ENCODE results near the gene TMEM141.

The TMEM141 gene

DNA sequence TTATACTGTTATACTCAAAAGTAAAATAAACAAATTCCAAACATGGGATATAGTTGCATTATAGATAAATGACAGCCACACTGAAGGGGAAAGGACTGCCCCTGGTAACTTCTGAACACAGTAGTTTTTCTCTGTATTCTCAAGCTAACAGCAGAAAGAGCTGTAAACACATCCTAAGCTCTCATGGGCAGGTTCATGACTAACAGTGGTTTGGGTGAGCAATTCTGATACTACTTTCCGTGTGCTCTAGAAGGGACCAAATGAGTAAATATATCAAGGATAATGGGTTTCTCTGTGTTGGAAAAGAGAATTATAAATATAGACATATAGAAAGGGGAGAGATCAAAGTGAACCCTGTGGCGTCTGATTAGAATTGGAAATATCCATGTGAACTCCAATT is 40.6 kb upstream of the TMEM141 start:
- TF ChIP-seq GATA2 (IDR thresholded peaks at IDR 0.05; ENCODE audit: low read depth, low read length) (no peak), GATA3 (IDR thresholded peaks at IDR 0.05; ENCODE audit: low read depth, low read length) (no peak)

DNA sequence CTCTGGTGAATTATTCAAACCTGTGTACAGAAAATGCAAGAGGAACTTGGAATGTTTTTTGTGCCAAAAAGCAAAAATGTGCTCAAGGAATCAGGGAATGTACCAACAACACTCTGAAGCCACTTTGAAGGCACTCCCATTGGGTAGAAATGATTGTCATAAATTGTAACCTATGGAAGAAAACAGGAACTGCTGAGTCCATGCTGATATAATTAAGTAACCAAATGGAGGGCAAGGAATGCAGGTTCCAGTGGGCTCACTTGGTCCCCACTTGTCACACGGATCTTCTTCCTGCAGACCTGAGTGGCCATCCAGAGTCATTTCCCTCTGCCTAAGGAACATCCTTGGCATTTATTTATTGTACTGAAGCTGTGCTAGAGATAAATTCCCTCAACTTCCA is 39.9 kb upstream of the TMEM141 start:
- TF ChIP-seq GATA3 (IDR thresholded peaks at IDR 0.05; ENCODE audit: low read depth, low read length), result no peak
- TF ChIP-seq GATA2 (IDR thresholded peaks at IDR 0.05; ENCODE audit: low read depth, low read length), result no peak

DNA sequence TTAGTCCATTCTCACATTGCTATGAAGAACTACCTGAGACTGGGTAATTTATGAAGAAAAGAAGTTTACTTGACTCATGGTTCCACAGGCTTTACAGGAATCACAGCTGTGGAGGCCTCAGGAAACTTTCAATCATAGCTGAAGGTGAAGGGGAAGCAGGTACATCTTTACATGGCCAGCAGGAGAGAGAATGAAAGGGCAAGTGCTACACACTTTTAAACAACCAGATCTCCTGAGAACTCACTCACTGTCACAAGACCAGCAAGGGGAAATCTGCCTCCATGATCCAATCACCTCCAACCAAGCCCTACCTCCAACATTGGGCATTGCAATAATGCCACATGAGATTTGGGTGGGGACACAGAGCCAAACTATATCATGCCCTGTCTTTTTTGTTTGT is 39.3 kb upstream of the TMEM141 start:
- no peak for TF ChIP-seq GATA3 (IDR thresholded peaks at IDR 0.05; ENCODE audit: low read depth, low read length)
- TF ChIP-seq GATA2 (IDR thresholded peaks at IDR 0.05; ENCODE audit: low read depth, low read length), result no peak

DNA sequence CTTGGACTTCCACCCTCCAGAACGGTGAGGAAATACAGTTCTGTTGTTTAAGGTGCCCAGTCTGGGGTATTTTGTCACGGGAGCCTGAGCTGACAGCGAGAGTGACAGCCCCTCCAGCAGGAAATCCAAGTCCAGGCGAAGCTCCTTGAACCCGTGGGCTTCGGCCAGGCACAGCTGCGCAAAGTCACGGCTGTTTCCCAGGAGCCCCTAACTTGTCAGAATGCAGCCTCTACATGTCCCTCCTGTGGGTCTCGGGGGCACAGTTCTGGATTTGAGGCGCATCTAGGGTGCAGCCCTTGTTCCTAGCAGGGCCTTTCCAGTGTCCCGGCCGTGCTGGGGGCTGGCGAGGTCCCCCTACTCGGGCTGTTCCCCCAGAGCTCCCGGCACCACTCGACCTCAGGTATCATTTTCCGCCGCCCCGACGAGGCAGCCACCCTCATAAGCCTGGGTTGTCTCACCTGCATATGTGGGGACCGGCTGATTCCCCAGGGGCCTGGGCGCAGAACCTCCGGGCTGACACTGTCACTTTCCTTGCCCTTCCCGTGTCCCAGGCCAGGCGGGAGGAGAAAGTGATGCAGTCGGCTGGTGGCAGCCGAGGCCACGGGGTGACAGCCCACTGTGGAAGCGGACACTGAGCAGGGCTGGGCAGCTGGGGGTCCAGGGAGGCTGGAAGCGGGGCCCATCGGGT is 37.6 kb upstream of the TMEM141 start:
- no peak for TF ChIP-seq GATA2 (IDR thresholded peaks at IDR 0.05; ENCODE audit: low read depth, low read length)
- TF ChIP-seq GATA3 (IDR thresholded peaks at IDR 0.05; ENCODE audit: low read depth, low read length), result no peak

DNA sequence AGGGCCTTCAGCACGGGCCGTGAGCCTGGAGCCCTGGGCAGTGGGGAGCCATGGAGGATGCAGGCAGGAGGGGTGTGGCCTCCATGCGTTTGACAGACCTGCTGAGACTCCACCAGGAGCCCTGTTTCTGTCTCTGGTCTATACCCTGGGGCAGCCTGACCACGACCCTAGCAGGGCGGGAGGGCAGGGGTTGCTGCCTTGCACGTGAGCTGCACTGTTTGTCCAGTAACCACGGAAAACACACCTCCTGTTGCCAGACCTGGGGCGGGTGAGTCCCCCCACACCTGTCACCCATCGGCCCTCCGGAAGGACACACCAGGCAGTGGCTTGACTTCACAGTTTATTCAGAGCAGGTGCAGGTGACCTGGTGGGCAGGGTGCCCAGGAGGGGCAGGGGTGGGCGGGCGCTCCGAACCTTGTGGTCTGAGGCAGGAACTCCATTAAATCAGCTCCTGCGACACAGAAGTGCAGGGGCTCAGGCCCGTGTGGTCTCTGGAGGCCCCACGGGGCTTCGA is 37.0 kb upstream of the TMEM141 start:
- TF ChIP-seq GATA2 (IDR thresholded peaks at IDR 0.05; ENCODE audit: low read depth, low read length) (no peak), GATA3 (IDR thresholded peaks at IDR 0.05; ENCODE audit: low read depth, low read length) (no peak)

DNA sequence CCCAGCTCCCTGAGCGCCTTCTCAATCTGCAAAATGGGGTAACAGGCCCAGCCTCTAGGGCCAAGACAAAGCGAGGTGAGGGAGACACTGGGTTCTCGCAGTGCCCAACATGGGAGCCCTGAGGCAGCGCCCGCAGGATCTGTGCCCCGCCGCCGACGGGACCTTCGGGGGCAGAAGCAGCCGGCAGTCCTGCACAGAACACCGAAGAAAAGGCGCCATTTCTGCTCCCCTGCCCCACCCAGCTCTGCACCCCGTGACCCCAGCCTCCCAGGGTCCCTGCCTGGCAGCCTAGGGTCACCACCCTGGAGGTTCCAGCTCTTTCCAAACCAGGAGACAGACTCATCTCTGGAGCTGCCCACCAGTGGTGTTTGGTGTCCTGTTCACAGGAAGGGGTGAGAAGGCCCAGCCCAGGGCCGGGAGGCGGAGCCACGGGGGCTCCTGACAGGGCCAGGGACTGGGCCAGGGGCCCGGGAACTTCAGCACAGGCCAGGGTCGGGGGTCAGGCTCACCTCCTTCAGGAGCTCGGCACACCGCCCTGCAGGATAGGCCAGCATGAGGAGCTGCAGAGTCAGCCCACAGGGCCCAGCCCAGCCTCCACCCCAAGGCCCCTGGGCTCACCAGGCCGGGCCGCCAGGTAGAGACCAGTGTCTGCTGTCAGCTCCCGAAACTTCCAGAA is 36.4 kb upstream of the TMEM141 start:
- TF ChIP-seq GATA2 (IDR thresholded peaks at IDR 0.05; ENCODE audit: low read depth, low read length) (no peak), GATA3 (IDR thresholded peaks at IDR 0.05; ENCODE audit: low read depth, low read length) (no peak)

DNA sequence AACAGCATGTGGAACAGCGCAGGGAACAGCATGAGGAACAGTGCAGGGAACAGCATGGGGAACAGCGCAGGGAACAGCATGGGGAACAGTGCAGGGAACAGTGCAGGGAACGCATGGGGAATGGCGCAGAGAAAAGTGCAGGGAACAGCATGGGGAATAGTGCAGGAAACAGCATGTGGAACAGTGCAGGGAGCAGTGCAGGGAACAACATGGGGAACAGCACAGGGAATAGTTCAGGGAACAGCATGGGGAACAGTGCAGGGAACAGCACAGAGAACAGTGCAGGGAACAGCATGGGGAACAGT is 35.1 kb upstream of the TMEM141 start:
- TF ChIP-seq GATA2 (IDR thresholded peaks at IDR 0.05; ENCODE audit: low read depth, low read length) (no peak), GATA3 (IDR thresholded peaks at IDR 0.05; ENCODE audit: low read depth, low read length) (no peak)

DNA sequence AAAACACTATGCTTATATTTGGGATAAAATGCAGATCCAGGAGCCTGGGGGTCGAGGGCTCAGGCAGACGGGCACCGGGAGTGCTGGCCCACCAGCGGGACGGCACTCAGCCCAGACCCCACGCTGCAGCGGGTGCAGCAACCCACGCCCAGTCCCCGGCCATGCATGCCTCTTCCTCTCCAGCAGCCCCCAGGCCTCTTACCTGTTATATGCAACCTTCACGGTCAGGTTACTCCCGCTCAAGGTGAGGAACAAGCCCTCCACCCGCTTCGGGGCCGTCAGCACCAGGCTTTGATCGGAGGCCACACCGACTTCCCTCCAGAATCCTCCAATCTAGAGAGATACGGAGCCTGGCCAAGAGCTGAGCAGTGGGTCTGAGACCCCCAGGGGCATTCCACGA is 34.3 kb upstream of the TMEM141 start:
- no peak for TF ChIP-seq GATA2 (IDR thresholded peaks at IDR 0.05; ENCODE audit: low read depth, low read length)
- no peak for TF ChIP-seq GATA3 (IDR thresholded peaks at IDR 0.05; ENCODE audit: low read depth, low read length)

DNA sequence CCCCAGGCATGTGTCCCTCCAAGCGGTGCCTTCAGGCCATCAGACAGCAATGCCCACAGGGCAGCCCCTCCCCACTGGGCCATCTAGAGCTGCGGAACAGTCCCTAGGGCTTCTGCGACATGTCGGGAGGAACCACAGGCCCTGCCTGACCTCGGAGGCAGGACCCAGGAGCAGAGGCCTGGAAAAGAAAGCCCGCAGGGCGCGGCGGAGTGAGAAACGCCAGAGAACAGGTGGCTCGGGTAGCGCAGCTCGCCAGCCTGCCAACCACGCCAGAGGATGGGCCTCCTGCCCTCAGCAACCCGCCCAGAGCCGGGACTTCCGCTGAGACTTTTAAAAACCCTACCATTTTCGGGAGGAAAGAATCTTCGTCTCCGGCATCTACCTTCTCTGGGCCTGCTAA is 33.8 kb upstream of the TMEM141 start:
- TF ChIP-seq GATA2 (IDR thresholded peaks at IDR 0.05; ENCODE audit: low read depth, low read length) (no peak), GATA3 (IDR thresholded peaks at IDR 0.05; ENCODE audit: low read depth, low read length) (no peak)

DNA sequence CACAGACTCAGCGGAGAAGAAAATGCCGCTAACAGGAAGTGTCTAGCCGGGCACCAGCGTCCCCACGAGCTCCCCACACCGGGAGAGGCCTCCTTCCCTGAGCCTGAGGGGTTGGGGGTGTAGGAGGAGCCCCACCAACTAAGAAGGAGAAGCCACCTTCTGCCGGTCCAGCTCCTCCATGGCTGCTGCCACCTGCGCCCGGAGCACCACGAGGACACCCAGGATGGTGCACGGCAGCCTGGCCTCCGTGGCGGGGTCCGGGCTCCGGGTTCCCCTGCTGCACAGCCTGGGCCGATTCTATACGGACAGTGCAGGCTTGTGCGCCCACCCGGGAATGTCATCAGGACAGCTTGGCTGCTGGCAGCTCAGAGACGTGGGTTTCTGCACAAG is 33.4 kb upstream of the TMEM141 start:
- TF ChIP-seq GATA2 (IDR thresholded peaks at IDR 0.05; ENCODE audit: low read depth, low read length), result no peak
- no peak for TF ChIP-seq GATA3 (IDR thresholded peaks at IDR 0.05; ENCODE audit: low read depth, low read length)

DNA sequence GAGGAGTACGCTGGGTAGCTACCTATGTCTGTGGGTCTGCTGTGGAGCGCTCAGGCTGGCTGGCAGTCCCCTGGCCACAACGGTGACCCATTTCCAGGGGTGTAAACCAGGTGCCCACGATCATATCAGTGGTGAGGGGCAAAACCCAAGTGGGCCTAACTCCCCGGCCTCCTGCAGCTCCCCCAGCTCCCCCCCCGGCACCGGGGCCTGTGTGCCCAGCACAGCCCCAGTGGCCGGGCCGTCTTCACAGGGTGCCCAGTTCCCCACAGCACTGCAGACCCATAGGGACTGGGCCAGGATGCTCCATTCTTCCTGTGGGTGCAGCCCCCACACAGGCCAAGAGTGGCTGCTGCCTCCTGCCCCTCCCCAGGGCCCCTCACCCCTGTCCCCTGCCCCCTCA is 32.1 kb upstream of the TMEM141 start:
- TF ChIP-seq GATA3 (IDR thresholded peaks at IDR 0.05; ENCODE audit: low read depth, low read length), result no peak
- no peak for TF ChIP-seq GATA2 (IDR thresholded peaks at IDR 0.05; ENCODE audit: low read depth, low read length)

DNA sequence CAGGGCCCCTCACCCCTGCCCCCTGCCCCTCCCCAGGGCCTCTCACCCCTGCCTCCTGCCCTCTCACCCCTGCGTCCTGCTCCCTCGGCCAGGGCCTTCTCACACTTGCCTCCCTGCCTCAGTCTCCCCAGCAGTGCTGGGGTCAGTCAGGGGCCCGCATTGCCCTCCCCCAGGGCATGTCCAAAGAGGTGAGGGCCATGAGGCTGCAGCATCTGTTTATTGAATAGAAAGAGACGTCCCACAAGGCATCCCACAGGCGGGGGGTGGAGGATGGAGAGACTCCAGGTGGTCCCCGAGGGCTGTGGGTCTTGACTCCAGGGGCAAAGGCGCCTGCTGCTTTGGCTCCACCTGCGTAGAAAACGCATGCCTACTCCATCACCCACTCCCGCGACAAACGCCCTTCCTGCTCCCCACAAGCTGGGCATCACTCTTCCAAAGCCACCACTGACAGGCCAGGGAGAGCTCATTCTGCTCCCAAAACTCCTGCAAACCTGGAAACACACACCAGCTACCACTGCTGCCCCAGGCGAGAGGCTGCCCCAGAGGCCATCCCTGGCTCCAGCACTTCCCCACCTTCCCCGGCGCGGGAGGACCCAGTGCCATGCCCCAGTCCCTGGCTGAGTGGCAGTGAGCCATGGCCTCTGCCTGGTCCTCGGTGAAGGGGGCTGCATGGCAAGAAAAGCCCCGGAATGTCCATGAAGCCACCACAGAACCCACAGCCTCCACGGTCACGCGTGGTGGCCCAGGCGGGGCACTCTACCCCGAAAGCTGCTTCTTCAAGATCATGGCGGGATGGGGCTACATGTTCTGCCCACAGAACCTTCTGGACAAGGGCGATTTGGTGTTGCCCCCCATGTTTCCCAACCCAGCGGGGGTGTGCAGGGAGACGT is 31.5 kb upstream of the TMEM141 start:
- no peak for TF ChIP-seq GATA2 (IDR thresholded peaks at IDR 0.05; ENCODE audit: low read depth, low read length)
- TF ChIP-seq GATA3 (IDR thresholded peaks at IDR 0.05; ENCODE audit: low read depth, low read length), result no peak

DNA sequence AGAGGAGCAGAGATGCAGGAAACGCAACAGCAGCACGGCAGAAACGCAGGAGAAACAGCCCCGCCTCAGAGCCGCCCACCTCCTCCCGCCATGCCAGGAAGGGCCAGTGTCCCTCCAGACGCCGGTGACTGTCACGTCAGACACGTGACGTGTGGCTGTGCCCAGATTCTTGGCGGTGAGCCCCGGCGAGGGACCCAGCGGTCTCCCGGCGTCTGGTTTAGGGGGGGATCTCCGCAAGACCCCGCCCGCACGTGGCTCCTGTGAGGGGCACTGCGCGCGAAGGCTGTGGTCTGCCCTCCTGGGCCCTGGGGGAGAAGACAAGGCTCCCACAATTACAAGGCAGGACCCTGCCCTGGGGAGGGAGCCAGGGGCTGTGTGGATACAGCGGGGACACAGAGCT is 30.7 kb upstream of the TMEM141 start:
- TF ChIP-seq GATA2 (IDR thresholded peaks at IDR 0.05; ENCODE audit: low read depth, low read length) (no peak), GATA3 (IDR thresholded peaks at IDR 0.05; ENCODE audit: low read depth, low read length) (no peak)

DNA sequence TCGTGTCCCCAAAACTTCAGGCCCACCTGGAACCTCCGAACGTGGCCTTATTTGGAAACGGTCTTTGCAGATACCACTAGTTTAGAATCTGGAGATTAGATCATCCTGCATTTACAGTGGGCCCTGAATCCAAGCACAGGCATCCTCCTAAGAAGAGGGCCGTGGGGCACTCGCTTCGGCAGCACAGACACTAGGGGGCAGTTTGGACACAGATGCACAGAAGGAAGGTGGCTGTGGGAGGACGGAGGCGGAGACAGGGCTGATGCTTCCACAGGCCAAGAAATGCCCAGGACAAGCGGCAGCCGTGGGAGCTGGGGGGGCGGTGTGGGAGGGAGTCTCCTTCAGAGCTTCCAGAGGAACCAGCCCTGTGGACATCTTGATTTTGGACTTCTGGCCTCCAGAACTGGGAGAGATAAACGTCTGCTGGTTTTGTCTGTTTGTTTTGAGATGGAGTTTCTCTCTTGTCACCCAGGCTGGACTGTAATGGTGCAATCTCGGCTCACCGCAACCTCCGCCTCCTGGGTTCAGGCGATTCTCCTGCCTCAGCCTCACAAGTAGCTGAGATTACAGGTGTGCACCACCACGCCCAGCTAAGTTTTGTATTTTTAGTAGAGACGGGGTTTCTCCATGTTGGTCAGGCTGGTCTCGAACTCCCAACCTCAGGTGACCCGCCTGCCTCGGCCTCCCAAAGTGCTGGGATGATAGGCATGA is 30.2 kb upstream of the TMEM141 start:
- peak; percentile 45; the same call in 1 of the 2 replicates for TF ChIP-seq GATA2 (IDR thresholded peaks at IDR 0.05; ENCODE audit: low read depth, low read length)
